KG1 (cell line): Measurements from ENCODE around the gene FTO.

Experiments used
- DNase-seq: peaks from one replicate; lab custom pipeline; 2025; lab: John Stamatoyannopoulos, UW

Gene FTO

DNA sequence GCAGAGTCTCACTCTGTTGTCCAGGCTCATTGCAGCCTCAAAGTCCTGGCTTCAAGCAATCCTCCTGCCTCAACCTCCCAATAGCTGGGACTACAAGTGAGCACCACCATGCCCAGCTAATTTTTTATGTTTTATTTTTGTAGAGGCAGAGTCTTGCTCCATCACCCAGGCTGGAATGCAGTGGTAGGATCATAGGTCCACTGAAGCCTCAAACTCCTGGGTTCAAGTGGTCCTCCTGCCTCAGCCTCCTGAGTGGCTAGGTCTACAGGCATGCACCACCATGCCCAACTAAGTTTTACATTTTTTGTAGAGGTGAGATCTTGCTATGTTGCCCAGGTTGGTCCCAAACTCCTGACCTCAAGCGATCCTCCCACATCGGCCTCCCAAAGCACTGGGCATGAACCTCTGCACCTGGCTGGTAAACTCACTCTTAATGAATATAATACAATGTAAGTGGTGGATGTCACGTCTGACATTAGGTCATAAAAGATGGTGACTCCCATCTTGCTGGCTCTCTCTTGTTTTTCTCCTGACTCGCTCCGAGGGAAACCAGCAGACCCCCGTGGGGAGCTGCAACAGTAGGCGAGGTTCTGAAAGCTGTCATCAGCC lies 456.4 kb downstream of the FTO start:
- DNase-seq, result no peak

DNA sequence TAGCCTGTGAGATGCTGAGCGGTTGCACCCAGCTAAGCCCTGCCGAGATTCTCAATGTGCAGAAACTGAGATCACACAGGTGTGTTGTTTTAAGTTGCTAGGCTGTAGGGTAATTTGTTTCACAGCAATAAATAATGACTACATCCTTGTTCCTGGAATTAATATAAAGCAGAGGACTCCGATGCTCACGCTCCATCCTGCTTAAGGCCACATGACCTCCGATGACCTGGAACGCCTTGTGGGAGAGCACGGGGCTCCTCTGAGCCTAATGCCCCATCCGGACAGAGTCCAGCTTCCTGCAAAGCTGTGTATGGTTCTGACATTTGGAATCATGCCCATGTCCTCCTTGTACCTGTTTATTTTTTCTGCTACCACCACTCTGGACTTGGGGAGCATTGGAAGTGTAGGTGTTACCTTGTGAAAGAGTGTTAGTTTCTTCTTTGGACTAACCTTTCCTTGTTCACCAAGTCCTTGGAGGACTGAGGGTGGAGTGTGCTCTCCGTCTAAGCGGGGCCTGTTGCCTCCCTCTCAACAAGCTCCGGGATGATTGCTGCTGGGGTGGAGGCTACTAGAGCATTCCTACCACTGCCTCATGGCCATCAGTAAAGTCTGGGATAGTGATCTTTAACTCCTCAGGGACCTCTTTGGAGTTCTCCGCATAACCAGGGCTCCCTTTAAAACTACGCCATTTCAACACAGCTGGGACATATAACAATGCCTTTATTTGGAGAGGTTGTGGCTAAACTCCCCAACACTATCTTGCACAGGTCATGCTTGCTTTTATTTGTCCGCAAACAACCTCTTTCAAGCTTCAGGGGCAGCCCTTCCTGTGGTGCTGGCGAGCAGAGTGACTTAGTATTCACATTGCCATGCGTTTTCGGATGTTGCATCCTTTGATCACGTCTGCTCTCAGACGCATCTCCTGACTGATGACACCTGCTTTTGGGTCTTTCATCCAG lies 457.3 kb downstream of the FTO start:
- DNase-seq, result no peak

DNA sequence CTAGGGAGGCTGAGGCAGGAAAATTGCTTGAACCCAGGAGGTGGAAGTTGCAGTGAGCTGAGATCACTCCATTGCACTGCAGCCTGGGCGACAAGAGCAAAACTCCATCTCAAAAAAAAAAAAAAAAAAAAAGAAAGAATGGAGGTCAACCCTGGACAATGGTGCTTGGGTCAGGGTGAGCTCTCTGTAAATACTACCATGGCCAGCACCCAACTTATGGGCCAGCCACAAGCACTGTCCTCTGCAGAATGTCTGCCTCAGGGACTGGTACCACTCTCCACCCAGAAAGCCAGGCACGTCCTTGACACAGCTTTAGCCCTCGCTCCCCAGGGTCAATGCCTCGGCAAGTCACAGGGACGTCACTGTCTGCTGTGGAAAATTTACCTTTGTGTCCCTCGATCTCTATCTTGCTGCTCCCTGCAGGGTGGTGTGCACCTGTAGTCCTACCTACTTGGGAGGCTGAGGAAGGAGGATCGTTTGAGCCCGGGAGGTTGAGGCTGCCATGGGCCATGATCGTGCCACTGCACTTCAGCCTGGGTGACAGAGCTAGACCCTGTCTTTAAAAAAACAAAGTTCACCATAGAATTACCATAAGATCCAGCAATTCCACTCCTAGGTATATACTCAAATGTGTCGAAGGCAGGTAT lies 459.4 kb downstream of the FTO start:
- no peak for DNase-seq

DNA sequence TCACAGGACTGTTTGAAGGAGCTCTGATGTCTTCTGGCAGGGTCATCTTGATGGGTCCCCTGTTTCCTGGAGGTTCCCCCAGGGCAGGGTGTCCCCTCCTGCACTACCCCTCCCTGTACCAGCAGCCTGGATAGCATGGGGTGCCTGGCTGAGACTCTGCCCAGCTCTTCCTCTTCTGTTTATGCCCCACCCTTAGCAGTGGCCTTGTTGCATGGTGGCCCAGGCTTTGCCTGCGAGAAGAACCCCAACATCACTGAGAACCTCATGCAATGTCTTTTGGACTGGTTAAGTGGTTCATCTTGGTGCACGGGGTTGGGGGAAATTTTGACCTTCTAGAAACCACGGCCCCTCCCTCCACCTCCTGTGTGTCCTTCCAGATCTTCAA lies 460.8 kb downstream of the FTO start:
- no peak for DNase-seq

DNA sequence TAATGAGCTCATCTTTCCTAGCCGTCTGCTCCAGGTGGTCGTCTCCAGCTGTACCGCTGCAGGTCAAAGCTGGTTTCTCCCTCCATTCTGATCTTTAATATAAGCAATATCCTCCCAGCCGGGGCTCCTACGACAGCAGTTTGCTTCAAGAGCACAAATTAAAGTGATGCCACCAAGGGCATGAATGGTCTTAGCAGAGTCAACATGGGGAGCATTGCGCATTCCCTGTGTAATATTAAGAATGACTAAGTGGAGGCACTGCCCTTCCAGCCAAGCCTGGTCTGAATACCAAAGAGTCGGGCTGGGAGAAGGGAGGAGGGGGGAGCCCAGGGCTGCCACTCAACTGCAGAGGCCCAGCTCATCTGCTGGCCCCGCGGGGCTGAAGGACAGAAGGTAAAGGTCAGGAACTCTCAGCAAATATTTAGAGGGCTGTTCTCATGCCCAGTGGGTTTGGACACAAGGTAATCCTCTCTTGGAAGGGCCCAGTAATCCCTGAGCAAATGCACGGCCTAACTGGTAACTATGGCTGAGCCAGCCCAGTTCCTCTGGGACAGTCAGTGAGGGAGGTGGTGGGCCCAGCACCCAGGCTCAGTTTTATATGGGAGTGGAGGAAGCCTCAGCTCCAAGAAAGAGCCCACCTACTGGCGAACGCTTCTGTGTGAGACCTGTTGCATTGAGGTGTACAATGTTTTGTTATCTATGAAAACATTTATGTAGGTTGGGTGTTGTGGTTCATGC lies 461.4 kb downstream of the FTO start:
- no peak for DNase-seq

DNA sequence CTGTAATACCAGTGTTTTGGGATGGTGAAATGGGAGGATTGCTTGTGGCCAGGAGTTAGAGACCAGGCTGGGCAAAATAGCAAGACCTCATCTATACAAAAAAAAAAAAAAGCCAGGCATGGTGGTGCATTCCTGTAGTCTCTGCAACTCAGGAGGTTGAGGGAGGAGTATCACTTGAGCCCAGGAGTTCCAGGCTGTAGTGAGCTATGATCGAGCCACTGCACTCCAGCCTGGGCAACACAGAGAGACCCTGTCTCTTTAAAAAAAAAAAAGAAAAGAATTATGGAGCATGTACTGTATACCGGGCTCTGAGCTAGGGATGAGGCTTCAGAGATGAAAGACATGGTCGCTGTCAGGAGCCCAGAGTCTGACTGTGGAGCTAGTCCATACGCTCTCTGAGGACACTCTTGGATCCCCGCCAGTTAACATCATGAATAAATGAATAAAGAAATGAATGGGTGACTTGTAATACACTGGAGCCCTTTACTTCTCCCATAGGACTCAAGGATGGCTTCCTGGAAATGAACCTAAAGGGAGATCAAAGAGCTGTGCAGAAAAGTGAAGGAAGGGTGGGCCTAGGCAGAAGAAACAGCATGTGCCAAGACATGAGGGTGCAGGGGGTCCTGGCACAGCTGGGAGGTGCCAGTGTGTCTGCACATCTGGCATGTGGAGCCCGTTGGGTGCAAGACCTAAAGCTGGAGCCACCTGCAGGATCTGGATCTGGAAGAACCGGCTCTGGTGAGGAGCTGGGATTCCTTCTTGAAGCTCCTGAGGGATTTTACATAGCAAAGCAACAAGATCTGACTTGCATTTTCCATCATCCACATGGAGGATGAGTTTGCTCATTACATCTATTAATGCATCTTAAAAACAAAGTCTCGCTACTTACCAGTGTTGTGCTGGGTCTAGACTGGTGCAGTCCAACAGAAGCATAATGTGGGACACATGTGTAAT lies 462.2 kb downstream of the FTO start:
- no peak for DNase-seq

DNA sequence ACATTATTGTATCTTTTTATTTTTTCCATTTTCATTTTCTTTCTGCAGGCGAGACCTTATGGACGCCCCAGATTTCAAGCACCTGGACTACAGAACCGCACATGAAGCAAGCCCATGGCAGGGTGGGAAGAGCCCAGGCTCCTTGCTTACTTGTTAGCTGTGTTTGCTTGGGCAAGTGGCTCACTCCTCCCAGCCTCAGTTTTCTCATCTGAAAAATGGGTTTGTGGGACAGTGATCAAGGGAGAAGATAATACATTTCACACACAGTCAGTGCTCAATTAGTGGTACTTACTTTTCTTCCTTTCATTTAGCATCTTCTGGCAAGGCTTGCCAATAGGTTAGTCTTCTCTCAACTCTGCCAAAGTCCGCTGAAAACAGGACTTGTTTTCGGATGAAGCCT lies 465.2 kb downstream of the FTO start:
- no peak for DNase-seq

DNA sequence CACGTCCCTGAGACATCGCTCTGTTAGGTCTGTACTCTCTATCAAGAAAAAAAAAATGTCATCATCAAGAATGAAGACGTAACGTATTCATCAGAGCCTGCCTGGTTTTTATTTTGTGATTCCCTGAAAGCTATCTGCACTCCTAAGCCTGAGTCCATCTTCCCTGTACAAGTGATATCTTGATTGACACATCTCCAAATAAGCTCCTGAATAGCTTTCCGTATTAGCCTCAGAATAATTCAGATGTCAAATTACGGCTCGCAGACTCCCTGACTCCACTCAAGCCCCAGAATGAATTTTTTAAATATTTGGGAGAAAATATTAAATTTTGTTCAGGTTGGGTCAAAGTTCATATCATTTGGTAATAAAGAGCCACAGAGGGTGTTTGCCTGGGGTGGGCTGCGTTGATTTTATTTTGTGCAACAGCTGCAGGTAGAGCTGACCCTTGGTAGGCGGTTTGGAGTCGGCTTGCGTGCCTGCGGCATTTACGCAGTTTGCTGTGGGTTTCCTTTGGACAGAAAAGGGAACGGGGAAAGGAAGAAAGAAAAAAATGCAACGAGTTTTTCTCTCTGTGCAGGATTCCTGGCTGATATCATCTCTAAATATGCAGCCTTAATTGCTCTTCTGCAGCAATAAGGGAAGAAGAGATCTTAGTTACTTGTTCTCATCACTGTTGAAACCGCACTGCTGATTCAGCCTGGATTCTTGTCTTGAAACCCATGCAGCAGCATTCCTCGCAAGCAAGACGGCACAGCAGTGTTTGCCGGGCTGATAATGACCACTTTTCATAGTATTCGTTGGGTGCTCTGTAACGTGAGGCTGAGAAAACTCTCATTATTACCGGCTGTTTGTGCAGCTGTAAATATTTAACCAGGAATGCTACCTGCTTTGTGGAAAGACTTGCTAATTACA lies 467.9 kb downstream of the FTO start:
- DNase-seq, result no peak

DNA sequence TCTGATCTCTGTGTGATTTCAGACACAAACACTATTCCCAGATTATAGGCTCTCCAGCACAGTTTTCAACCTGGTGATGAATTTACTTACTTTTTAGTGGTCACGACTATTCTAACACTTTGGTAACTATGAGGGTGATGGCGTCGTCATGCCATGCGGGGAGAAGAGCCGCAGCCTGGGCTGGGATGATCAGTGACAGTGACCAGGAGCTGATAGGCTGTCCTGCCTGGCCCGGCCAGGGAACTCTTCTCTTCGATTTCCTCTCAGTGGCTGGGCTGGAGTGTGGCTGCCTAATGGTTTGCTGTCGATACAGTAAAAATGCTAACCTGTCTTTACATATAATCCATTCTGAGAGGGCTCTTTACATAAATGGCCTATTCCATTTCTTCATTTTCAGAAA lies 469.5 kb downstream of the FTO start:
- DNase-seq, result no peak

DNA sequence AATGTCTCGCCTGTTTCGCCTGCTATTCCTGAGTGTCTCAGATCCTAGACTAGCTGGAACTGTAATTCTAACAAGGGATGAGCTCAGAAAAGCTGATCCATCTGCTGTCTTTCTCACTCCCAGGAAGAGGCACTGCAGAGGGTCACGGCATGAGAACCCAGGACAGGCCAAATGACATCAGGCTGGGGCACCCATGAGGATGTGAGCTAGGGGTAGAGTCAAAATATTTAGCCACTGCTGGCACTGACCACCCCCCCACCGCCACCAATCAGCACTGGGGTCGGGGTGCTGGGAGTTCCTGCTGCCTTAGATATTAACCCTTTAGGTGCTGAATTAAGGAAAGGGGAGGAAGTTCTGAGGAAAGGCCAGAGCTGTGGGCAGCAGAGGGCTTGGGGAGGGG lies 470.2 kb downstream of the FTO start:
- no peak for DNase-seq

DNA sequence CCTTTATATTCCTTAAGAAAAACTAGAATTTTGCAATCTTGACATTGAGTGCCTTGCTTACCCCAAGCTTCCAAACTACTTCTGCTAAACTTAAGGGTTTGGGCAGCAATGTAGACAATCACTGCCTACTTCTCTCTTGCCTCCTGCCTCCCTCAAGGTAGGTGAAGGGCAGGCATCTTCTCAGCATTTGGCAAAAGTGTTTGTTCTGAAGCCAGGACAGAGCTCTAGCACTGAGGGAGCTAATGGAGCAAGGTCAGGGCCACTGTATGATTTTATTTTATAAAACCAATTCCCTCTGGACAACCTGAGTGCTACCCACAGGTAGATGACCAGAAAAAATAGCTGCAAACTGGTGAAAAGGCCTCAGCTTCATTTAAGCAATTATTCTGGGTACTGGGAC lies 470.8 kb downstream of the FTO start:
- DNase-seq, result no peak

DNA sequence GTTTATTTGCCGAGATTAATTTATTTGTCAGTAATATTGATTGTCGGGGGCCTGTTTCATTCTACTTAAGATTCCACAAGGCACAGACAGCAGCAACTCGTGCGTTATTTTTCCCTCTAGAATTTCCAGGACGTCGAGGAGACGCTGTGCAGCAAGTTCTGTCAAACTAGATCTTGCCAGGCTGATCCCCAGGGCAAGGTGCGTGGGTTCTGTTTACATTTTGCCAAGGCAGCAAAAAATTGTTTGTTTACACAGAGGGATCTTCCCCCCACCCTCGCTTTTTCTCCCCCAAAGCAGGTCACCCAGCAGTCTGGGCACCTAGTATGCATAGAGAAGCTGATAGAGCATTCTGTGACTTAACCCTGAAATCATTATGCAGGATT lies 471.2 kb downstream of the FTO start:
- no peak for DNase-seq

DNA sequence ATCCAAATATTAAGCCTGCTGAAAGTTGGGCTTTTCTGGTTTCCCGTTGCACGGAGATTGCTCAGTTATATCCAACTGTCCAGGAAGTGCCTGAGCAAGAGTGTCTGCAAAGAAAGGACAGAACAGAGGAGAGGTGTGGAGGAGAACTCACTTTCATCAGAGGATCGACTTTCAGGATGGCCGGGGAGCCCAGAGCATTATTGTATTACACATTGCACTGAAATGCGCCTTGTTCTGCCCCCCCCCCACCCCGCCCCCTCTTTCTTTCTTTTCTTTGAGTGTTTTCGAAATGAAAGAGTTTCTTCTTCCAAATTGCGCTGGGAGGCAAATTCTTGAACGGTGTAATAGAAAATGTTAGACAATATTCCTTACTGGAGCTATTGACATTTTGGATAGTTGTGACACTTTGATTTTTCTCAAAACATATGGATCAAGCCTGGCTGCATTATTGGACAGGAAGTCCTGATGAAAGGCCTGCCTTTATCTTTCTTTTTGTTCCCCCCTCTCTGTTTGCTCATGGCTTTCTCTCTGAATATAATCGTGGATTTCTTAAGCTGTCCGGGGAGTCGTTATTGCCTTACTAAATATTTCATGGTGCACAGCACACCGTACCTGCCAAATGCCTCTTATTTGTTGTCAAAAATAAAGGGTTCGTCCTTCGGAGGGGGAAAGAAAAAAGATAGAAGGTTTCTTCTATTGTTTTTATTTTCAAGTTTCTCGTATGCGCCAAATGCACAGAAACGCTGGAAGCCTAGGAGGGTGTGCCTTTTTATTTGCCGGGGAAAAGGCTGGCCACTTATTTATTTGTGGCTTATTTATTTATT lies 471.8 kb downstream of the FTO start:
- no peak for DNase-seq

DNA sequence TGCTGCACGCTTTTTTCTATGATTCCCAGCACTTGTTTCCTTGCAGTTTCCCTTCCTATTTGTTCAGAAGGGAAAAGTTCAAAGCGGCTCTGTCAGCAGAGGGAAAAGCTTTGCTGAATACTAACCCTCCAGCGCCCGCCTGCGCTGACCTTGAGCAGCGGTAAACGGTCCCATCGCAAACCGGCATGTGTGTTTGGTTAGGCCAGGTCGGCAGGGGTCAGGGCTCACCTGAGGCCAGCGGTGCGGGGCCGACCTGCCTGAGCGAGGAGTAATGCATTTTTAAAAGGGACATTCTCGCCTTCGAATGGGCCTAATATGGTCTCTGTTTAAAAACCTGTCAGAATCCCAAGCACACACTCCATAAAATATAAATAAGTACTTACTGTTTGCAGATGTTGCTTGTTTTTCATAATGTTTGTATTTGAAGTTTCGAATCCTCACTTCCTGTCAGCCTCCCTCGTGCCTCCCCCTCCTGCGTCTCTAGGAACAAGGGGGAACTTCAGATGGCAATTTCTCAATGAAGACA lies 472.5 kb downstream of the FTO start:
- no peak for DNase-seq

DNA sequence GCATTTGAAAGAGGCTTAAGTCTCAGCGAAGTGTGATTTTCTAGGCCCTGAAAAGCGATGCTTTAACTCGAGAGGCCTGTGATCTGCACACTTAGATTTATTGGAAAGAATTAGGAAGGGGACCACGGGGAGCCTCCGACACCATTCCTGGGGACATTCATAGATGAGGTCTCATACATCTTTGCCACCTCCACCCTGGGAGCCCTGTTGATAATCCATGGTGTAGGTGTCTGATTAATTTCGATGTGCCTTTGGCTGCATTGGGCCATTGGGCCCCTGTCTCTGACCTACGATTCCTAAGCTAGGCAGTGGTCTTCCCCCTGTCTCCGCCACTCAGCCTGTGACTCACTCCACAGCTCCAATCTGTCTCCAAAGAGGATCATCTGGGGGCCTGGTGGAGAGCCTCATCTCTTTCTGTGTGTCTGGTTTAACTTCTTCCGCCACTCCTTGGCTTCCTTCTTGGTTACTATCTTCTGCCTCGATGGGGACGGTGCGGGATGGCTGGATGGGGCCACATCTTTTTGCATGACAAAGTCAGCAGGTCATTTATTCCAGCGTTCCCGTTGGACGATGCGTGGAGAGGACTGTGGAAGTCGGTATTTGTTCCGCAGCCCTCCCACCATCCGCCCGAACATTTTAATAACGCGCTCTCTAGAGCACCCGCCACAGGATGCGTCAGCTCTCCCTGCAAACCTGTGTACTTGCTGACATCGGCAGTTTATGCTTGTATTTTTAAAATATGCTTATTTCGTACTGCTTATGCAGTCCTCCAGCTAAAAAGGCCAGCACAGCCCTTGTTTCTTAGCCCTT lies 473.3 kb downstream of the FTO start:
- no peak for DNase-seq

DNA sequence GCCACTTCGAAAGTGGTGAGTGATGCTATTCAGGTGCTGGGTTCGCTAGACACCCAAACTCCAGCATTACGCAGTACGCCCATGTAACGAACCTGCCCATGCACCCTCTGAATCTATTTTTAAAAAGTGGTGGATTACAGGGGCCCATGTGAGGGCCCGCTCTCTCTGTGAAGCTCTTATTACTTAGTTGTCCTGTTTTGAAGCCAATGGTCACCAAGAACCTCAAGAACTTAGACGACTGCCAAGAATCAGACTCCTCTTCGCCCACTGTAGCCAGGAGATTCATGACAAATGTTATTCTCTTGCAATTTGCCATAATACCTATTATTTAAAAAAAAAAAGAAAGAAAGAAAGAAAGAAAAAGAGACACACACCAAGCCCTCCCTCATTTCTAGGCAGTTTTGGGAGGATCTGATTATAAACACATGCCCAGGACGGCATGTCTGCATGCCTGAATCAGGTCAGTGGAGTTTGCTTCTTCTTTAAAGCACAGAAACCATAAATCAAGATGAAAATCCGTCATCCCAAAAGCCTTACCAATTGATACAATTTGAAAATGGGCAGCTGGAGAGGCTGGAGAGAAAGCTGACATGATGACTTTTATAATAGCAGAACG lies 474.0 kb downstream of the FTO start:
- no peak for DNase-seq

DNA sequence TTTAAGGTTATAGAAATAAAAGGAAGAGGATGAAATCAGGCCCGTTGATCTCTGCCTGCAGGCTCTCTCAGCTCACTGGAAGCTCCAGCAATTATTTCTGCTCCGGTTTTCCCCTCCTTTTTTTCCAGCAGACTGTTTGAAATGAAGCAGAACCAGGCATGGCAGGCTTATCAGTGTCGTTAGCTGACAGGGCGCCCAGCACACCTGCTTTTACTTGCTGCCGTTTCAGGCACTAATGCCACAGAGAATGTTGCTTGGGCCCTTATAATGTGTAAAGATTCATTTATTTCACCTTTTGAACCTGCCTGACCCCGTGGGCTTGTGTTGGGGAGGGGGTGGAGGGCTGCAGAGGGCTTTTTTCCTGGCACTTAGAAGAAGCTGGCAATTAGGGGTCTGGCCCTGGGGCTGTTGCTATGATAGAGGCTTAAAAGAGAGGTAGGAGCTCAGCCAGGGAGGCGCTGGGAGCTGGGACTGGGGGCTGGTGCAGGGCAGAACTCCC lies 474.6 kb downstream of the FTO start:
- DNase-seq, result no peak
